Measurements from ENCODE around the gene B3GNT4.

B3GNT4 gene

GRCh38 chr12:122227341-122227740, 23.8 kb downstream of the B3GNT4 start:
- Histone ChIP-seq H3K27ac (no peak overlapping the region), H3K27me3 (ENCODE audit: insufficient read depth, low read depth) (no peaks in the 10 kb centered on the region), H3K4me3 (IDR thresholded peaks at IDR 0.05; ENCODE audit: insufficient read depth, low read depth, low read length) (no peak overlapping the region), H4K20me1 (ENCODE audit: insufficient read depth) (no peaks in the 10 kb centered on the region), H3K79me2 (ENCODE audit: insufficient read depth, low read depth) (peaks cover 20% of the 10 kb centered on the region; the same call in 1 of the 2 replicates), H3K4me2 (no peak overlapping the region), H3K9ac (no peak overlapping the region), H2AFZ (ENCODE audit: low read depth) (no peak overlapping the region), H3K4me1 (ENCODE audit: low read depth, poor library complexity, severe bottlenecking) (peaks cover 9% of the 10 kb centered on the region), H3K36me3 (ENCODE audit: insufficient read depth) (no peaks in the 10 kb centered on the region)
- TF ChIP-seq CTCF (conservative IDR thresholded peaks at IDR 0.05; ENCODE audit: low read depth, low read length), result no peak

DNA sequence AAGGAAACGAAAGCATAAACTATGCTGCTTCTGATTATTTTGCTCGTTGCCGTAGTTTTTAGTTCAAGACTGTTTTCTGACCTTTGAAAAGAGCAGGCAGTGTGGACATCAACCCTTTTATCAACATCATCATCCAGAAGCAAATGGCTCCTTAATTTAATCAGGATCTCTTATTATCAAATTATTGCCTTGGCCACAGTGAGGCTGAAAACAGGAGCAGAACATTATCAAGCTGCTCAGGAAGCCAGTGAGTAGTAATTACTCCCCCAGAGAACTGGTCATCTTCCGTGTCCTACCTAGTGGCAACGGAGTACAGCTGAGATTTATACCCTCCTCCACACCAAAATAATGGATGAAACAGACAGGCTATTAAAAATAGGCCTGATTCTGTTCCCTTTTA, 24.6 kb downstream of the B3GNT4 start:
- H4K20me1 ChIP-seq (ENCODE audit: insufficient read depth), result no peaks in the 10 kb centered on the region
- H3K36me3 ChIP-seq (ENCODE audit: insufficient read depth), result no peaks in the 10 kb centered on the region
- no peak overlapping the region for H3K4me3 ChIP-seq (IDR thresholded peaks at IDR 0.05; ENCODE audit: insufficient read depth, low read depth, low read length)
- H3K79me2 ChIP-seq (ENCODE audit: insufficient read depth, low read depth), result peaks cover 20% of the 10 kb centered on the region; the same call in 1 of the 2 replicates
- no peak overlapping the region for H2AFZ ChIP-seq (ENCODE audit: low read depth)
- H3K9ac ChIP-seq, result no peak overlapping the region
- no peak for TF ChIP-seq CTCF (conservative IDR thresholded peaks at IDR 0.05; ENCODE audit: low read depth, low read length)
- H3K27me3 ChIP-seq (ENCODE audit: insufficient read depth, low read depth), result no peaks in the 10 kb centered on the region
- no peak overlapping the region for H3K4me2 ChIP-seq
- H3K27ac ChIP-seq, result no peak overlapping the region
- peaks cover 9% of the 10 kb centered on the region for H3K4me1 ChIP-seq (ENCODE audit: low read depth, poor library complexity, severe bottlenecking)

DNA sequence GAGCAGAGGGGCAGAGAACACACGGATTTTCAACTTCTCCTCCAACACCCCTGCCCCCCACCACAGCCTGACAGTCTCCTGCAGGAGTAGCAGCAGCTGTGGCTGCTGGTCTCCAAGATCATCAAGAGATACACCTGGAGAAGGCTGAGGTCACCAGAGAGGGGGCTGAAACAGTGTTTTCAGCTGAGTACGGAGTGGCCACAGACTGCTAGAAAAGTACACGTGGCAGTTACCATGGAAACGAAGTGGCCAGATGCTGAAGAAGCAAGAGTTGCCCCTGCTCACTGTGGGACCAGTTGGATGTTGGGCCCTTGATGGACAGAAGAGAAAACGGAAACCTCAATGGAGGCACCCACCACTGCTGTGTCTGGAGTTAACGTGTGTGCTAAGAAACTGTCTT, 27.3 kb downstream of the B3GNT4 start:
- Histone ChIP-seq H2AFZ (ENCODE audit: low read depth) (no peak overlapping the region), H3K4me3 (IDR thresholded peaks at IDR 0.05; ENCODE audit: insufficient read depth, low read depth, low read length) (no peak overlapping the region), H3K4me1 (ENCODE audit: low read depth, poor library complexity, severe bottlenecking) (peaks cover 9% of the 10 kb centered on the region), H3K27me3 (ENCODE audit: insufficient read depth, low read depth) (no peaks in the 10 kb centered on the region), H4K20me1 (ENCODE audit: insufficient read depth) (no peaks in the 10 kb centered on the region), H3K36me3 (ENCODE audit: insufficient read depth) (no peaks in the 10 kb centered on the region), H3K79me2 (ENCODE audit: insufficient read depth, low read depth) (no peaks in the 10 kb centered on the region), H3K27ac (no peak overlapping the region), H3K4me2 (no peak overlapping the region), H3K9ac (no peak overlapping the region)
- TF ChIP-seq CTCF (conservative IDR thresholded peaks at IDR 0.05; ENCODE audit: low read depth, low read length), result no peak

DNA sequence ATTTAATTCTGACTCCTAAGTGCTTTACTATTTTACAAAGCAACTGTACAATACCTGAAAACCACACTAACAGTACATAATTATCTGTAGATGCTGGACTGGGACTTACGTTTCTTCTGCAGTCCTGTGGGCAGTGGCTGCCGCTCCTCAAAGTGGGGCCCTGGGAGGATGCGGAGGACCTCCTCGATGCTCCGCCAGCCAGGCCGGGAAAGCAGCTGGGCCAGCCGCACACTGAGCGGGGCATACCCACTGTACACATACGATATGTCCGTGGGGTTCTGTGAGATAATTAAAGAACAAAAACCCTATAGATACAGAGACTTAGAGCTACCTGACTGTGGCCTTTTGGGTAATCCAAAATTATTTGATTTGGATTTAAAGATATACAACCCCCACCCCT, 29.2 kb downstream of the B3GNT4 start:
- no peak for TF ChIP-seq CTCF (conservative IDR thresholded peaks at IDR 0.05; ENCODE audit: low read depth, low read length)
- no peak overlapping the region for H3K4me2 ChIP-seq
- H3K27me3 ChIP-seq (ENCODE audit: insufficient read depth, low read depth), result no peaks in the 10 kb centered on the region
- no peak overlapping the region for H3K9ac ChIP-seq
- no peak overlapping the region for H2AFZ ChIP-seq (ENCODE audit: low read depth)
- peaks cover 6% of the 10 kb centered on the region for H3K4me1 ChIP-seq (ENCODE audit: low read depth, poor library complexity, severe bottlenecking)
- no peaks in the 10 kb centered on the region for H3K36me3 ChIP-seq (ENCODE audit: insufficient read depth)
- H4K20me1 ChIP-seq (ENCODE audit: insufficient read depth), result no peaks in the 10 kb centered on the region
- H3K27ac ChIP-seq, result no peak overlapping the region
- no peak overlapping the region for H3K4me3 ChIP-seq (IDR thresholded peaks at IDR 0.05; ENCODE audit: insufficient read depth, low read depth, low read length)
- no peaks in the 10 kb centered on the region for H3K79me2 ChIP-seq (ENCODE audit: insufficient read depth, low read depth)

Data from KMS-11 (cell line).